GM21786 (cell line): ENCODE data around the gene LDLRAD3.
"Not testable (repeated sequence)": the region's sequence is repeated elsewhere in the genome, so short reads cannot be mapped to it uniquely, and the experiment has no call there.

Experiments used
- ATAC-seq: cut with Tn5 transposase; IDR thresholded peaks from one replicate; pipeline ENCODE4 v1.9.1; 2021; ENCODE audit not compliant: unreplicated experiment

Gene LDLRAD3

GRCh38 chr11:36155124-36155561, 211.3 kb downstream of the LDLRAD3 start:
- no peak for ATAC-seq

- ATAC-seq = no peak
Observed at GRCh38 chr11:36155770-36156160, 211.9 kb downstream of the LDLRAD3 start.

DNA sequence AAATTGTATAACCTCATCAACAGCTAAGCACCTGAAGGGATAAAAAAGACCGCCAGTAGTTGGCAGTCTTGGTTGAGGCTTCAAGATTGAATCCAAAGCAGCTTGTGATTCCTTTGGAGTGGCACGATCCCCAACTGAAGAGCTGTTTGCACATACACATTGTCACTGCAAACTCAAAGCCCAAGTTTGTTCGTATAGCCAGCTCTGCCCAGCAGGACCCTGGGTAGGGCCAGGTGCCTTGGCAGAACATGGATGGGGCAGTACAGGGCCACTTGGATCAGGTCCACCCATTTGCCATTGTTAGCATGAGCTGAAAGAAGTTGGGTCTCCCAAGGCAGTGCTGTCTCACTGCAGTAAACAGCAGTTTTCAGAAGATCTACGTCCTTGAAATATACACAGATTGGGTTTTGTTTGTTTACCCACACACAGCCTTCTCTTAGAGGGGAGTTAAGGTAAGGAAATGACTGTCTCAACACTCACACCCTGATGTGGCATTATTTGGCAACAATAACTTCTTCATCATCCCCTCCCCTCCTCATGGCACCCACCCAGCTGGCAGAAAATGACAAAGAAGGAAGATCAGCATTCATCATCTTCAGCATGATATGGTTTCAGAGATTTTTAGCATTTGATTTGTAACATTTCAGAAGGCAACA, 212.4 kb downstream of the LDLRAD3 start:
- no peak for ATAC-seq

- ATAC-seq = no peak
Observed at GRCh38 chr11:36156817-36157519, 213.1 kb downstream of the LDLRAD3 start.

DNA sequence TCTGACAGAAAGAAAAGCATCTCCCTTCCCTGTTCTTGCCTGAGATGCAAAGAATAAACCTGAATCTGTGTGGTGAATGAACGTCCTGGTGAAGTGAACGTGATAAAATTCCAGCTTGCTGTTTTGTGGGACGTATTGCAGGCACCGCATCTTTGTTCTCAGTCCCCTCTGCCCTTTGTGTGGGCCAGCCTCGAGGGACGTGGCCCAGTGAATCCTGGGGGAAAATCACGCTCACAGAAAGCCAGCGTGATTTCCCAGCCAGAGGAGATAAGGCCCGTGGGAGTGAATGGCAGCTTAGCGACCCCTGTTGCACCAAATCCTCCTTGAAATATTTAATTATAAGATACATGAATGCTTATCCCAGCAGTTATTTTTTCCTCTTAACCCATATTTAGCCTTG, 216.2 kb downstream of the LDLRAD3 start:
- ATAC-seq = no peak

- no peak for ATAC-seq
Observed at GRCh38 chr11:36161572-36161971, 217.7 kb downstream of the LDLRAD3 start.

DNA sequence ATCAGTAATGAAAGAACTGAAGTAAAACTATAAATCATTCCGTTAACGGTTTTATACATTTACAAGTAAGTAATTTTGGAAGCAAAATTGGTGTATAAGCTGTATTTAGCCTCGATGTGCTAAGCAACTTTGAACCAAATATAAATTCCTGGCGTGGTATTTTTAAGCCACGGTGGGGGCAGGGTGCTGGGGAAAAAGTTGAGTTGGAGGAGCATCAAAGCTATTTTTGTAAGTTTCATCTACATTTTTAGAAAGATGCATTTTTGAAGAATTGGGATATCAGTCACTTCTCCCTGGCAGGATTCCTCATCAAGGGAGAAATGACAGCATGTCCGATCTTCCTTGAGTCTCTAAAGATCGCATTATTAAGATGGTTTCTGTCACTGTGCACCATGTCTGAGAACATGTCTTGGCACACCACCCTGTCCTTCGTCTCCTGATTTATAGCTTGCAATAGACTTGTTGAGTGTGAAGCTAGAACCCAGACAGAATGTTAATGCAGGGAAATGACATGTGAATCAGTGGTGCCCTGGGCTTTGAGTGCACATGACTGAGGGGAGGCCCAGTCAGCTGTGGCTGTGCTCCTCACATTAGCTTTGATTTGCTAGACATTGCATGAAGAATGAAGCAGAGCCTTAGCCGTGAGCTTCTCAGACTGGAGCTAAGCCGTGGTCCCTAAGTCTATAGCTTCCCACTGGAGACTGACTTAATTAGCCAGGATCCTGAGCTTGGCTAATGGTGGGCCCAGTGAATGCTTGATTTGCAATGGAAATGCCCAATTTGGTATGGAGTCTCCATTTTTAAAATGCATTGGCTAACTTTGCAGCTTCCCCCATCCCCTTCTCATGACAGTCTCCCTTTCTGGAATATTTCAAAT, 218.4 kb downstream of the LDLRAD3 start:
- ATAC-seq = no peak

- no peak for ATAC-seq
Observed at GRCh38 chr11:36162883-36163434, 219.1 kb downstream of the LDLRAD3 start.

- ATAC-seq = no peak
Observed at GRCh38 chr11:36164506-36165250, 220.8 kb downstream of the LDLRAD3 start.

DNA sequence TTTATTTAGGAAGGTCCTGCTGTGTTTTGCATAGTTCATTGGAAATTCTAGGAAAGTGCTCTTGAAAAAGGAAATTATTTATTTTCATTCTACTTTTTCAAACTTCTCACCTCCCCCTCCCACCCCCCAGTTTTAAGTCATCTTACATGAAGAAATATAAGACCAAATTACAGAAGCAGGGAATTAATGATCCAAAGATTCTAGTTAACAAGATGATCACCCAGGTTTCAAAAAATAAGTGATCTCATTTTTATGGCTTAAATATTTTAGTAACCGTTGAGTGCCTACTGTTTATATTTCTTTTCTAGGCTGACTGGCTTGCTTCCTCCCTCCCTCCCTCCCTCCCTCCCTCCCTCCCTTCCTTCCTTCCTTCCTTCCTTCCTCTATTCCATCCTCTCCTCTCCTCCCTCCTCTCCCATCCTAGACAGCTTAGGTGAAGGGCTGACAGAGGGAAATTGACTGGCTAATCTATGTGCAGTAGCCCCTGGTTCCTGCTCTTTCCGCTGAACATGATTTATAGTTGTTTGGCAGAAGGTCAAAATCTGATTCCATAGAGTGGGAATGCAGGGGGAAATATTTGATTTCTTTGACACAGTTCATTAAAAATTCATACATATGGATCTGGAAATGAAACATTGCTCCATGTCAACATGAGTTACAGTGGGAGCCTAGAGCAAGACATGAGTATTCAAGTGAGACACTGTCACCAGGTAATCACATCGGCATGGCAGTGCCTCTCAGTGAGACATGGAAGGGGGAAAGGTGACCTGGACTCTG, 221.9 kb downstream of the LDLRAD3 start:
- no peak for ATAC-seq

GRCh38 chr11:36167073-36167472, 223.2 kb downstream of the LDLRAD3 start:
- ATAC-seq = no peak

DNA sequence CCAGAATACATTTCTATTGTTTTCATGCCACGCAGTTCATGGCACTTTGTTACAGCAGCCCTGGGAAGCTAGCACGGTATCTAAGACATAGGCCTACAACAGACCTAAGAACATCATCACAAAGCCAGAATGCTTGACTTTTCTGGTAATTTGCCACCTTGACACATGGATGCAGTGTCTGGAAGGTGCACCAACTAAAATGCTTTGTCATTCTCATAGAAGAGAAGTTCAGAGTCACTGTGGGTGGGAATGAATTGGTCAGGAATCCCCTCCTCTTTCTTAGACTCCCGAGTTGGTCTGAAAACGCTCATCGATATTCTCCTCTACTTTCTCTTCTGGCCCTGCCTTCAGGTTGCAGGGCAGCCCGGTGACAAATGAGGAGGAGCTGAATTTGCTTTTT, 223.9 kb downstream of the LDLRAD3 start:
- ATAC-seq = no peak

GRCh38 chr11:36177836-36178235, 234.0 kb downstream of the LDLRAD3 start:
- ATAC-seq = no peak

DNA sequence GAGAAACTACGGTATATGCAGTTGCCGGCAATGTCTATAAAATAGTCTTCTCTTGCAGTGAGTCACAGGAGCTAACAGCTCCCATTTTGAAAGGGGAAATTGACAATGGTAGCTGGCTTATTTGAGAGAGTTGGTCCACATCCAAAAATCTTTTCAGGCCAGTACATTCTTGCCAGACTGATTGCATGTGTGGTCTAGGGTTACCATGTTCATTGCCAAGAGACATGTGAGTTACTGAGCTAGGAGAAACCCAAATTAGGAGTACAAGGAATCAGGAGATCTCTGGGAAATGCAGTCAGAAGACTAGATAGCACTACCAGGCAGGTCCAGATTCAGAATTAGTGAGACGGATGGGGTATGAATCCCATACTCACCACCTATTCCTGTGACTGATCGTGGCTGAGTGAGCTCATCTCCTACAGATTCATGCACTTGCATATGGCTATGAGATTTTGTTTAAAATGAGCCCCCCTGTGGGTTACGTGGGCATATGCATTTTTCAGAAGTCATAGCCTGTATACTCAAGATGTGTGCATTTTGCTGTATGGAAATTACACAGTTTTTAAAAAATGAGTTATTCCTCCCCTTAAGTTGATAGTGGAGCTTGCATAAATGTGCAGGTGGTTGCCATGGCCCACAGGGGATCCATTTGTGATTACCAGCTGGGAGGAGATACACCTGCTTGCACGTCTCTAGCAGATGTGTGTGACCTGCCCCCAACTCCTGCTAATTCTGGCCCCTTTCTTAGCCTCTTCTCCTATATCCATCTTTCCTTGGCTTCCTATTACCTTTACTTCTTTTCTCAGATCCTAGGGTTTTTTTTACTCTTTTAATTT, 242.7 kb downstream of the LDLRAD3 start:
- ATAC-seq = no peak

- ATAC-seq = no peak
Observed at GRCh38 chr11:36187622-36188021, 243.8 kb downstream of the LDLRAD3 start.

DNA sequence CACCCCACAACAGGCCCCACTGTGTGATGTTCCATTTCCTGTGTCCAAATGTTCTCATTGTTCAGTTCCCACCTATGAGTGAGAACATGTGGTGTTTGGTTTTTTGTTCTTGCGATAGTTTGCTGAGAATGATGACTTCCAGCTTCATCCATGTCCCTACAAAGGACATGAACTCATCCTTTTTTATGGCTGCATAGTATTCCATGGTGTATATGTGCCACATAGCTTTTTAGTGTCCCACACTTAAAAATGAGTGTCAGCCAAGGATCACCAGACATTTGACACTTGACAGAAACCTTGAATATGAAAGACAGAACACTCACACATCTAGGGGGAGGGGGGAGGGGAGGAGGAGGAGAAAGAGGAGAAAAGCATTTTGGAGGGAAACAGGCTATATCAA, 245.9 kb downstream of the LDLRAD3 start:
- ATAC-seq = not testable (repeated sequence)

DNA sequence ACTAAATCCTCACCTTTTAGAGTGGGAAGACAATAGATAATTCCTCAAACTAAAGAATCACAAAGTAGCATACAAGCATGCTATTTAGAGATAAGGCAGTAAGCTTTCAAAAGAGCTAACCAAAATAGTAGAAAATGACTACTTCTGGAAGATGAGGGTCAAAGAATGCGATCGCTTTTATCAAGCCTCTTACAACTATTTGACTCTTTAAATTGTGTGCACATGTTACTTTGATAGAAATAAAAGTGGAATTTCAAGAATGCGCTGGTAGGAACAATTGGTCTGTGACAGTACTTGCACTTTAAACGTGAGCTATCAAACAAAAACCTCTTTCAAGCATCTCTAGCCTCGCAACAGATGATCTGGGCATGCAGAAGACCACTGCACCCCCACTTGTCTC, 248.1 kb downstream of the LDLRAD3 start:
- ATAC-seq = no peak

GRCh38 chr11:36192425-36193289, 248.8 kb downstream of the LDLRAD3 start:
- ATAC-seq = no peak
